GM21737 (cell line): ENCODE data around the gene SNX22.

Source experiments
- ATAC-seq: cut with Tn5 transposase; IDR thresholded peaks from one replicate; pipeline ENCODE4 v1.9.1; 2021; ENCODE audit warnings: mild to moderate bottlenecking, moderate library complexity; ENCODE audit not compliant: unreplicated experiment

SNX22 gene

GRCh38 chr15:64155802-64156651 is 4.5 kb downstream of the SNX22 start:
- no peak for ATAC-seq

GRCh38 chr15:64156652-64157331 is 5.3 kb downstream of the SNX22 start:
- ATAC-seq = no peak

GRCh38 chr15:64157599-64158125 is 6.1 kb downstream of the SNX22 start:
- ATAC-seq = no peak

DNA sequence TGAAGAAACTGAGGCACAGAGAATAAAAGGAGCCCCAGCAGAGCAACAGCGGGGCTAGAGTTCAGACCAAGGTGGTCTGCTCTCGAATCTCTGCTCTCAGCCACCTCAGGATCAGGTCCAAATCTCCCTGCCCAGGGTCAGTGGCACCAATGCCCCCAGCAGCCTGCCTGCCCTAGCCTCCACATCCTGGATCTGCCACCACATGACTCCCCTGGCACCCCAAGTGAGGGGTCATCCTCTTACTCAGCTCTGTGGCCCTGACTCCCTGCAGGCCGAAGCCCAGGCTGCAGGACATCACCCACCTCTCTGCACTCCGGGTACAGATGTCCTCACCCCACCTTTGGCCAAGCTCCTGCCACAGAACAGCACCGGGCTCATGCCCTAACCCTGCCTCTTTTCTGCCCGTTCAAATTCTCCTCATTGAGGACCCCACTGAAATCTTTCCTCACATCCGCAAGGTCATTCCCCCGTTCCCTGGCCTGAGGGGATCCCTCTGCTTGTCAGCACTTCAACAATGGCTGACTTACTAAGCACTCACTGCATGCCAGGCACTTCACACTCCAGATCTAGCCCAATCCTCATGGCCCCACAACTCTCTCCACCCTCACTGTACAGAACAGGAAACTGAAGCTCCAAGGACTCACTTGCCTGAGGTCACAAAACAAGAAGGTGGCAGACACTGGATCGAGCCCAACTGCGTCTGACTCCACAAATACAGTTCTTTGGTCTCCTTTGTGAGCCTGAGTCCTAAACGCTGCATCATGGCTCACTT is 7.0 kb downstream of the SNX22 start:
- ATAC-seq = no peak

GRCh38 chr15:64161688-64162477 is 10.4 kb downstream of the SNX22 start:
- no peak for ATAC-seq

DNA sequence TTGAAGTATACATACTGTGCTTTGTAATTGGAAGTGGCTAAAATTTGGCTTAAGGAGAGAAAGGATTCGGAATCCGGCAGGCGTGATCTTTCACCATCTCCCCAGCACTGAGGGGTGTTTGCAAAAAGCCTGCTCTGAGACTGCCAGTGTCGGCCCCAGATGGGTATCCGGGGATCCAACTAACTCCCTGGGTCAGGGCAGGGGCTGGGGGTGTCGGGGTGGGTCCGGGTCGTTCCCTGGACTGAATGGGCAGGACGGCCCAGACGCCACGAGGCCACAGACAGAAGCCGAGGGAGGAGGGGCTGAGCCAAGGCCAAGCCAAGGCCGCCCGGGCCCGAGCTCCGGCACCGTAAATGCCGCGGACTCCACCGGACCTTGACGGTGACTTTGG is 10.9 kb downstream of the SNX22 start:
- ATAC-seq = peak; percentile 9

DNA sequence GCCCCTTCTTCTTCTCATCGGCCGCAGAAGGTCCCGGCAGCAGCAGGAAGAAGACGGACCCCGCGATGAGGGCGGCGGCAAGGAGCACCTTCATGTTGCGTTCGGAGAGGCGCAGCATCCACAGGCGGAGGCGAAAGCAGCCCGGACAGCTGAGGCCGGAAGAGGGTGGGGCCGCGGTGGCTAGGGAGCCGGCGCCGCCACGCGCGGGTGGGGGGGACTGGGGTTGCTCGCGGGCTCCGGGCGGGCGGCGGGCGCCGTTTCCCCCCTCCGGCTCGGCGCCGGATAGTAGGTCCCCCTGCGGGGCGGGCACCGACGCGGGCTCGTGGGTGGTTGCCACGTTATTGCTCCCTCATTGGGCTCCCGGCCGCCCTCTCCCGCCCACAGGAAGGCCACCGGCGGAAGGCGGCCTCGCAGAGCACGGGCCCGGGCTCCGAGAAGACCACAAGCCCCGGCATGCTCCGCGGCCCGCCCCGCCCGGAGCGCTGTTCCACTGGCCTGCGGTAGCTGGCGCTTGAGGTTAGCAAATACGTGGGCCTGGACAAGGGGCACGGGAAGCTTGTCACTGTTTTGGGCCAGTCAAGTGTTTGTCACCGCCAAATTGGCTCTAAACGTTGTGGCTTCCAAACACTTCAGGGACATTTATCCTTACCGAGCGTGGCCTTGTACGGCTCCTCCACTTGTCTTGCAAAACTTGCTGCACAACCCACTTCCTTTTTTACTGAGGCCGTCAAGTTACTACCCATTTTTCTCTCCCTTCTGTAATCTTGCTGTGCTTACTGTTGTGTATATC is 11.5 kb downstream of the SNX22 start, which contains the start of gene PPIB:
Gene PPIB, minus strand, starts transcription at position 154 of the 790 bp plus-strand sequence. Its CDS starts 36 bp downstream, at position 118.
- peak; percentile 88 for ATAC-seq

GRCh38 chr15:64163659-64164362 is 12.3 kb downstream of the SNX22 start:
- ATAC-seq = no peak

- ATAC-seq = no peak
Measured at GRCh38 chr15:64164436-64164835, 12.9 kb downstream of the SNX22 start.

DNA sequence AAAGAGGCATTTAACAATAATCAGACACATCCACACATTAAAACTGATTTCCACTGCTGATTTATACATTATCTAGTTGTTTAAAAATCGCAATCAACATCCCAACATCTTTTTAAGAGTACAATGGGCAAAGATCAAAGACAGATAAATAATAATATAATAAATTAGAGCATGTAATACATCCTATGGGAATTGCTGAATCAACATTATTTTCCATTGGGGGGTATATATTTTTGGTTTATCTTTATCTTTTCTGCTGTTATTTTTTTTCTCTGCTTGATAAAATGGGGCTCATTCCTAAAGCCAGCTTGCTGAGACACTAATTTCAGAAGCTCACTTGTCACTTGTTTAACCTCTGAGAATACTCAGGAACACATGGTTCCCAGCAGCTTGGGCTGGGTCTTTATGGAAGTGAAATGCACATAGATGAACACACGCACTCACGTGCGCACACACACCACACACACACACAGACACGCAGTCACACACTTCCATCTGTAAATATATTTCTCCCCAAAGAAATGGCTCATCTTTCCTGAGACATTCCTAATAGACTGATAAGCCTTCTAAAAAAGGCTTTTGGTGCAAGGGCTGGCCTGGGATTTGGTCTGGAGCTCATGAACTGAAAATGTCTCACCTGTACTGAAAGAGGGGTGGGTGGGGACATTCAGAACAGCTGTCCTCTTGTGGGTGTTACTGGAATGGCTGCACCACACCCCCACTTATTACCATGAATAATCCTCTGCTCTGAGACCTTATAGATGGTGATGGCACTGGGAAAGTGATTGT is 14.8 kb downstream of the SNX22 start:
- ATAC-seq = no peak

DNA sequence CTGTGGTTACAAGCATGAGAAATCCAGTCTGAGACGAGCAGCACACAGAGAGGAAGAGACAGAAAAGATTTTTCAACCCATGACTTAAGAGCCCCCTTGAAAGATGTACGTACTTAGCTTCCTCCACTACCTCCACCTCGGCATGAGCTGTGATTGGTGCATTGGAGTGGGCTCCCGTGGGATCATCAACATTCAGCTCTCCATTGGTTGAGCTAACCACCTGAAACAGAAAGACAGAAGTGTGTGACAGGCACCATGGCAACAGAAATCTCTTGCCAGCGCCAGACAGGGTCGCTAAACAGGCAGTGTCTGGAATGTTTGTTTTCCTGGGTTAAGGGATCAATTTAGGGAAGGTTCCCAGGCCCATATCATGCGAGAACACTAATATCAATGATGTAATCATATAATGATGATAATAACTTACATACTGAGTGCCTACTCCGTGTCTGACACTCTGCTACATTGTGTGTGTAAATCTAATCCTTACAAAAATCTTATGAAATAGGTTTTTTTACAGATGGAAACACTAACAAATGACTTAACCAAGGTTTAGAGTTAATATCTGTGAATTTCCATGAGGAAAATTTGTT is 28.8 kb downstream of the SNX22 start:
- ATAC-seq = no peak

GRCh38 chr15:64182859-64183370 is 31.4 kb downstream of the SNX22 start:
- ATAC-seq = no peak

DNA sequence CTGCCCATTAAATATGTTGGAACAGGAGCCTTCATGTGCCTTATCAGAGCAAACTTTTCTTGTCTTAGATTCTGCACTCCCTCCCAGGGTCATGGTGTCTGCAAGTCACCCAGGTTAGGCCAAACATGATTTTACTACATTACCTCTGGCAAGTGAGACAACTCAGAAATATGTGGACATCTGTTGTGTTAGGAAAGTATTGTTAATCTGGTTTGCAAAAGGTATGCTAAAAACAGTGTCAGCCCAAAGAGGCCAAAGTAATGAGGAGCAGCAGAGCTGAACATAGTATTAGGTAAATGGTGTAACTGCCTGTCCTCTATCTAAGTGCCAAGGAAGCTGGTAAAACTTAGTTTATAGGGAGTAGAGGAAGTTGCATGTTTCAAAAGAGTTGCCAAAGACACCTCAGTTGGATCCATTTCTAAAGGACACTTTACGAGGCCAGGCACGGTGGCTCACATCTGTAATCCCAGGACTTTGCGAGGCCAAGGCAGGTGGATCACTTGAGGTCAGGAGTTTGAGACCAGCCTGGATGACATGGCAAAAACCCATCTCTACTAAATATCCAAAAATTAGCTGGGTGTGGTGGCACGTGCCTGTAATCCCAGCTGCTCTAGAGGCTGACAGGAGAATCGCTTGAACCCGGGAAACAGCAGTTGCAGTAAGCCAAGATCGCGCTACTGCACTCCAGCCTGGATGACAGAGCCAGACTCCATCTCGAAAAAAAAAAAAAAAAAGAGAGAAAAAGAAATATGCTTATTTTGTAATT is 33.8 kb downstream of the SNX22 start:
- ATAC-seq = no peak

- no peak for ATAC-seq
Measured at GRCh38 chr15:64187396-64188191, 36.1 kb downstream of the SNX22 start.

DNA sequence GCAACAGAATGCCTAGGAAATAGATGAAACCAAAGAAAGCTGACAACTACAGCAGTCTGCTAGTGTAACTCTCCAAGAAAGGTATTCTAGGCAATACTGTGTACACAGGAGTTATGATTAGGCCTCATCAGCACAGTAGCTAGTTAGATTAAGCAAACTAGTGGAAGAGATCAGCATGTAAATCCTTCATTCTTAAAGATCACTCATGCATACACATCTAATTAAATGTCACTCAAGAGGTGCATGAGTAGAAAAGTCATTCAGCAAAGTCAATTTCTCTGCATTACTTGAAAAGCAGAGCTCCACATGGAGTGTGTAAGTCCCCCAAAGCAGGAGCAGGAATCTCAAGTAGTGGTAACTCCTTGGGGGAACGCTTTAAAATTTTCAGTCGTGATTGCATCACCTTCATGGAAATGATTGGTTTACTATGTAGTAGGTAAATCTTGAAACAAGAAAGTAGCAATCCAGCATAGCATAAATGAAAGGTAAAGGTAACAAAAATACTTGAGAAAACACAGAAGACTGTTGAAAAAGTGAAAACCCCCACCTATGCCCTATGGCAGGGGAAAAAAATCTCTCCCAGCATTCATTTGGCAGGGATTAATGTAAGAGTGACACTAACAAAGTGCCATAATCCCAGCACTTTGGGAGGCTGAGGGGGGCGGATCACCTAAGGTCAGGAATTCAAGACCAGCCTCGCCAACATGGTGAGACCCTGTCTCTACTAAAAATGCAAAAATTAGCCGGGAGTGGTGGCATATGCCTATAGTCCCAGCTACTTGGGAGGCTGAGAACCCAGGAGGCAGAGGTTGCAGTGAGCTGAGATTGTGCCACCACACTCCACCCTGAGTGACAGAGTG is 40.7 kb downstream of the SNX22 start:
- no peak for ATAC-seq
